SJCRH30 (cell line): ENCODE measurements around the gene FASN. TPM values are rescaled to one million over a fixed set of nuclear protein-coding genes. Genes with fewer than 3 reads are reported as not detected.

Experiments
- DNase-seq, 2 experiments: peaks; one replicate each; pipeline ENCODE4 v3.0.0-alpha.2; 2015 to 2020
- H3K27ac ChIP-seq: fragments of 250-450 bp; sonication (Bioruptor Pico); 2 replicates; pipeline ENCODE4 v1.5.1; 2020; ENCODE audit warnings: mild to moderate bottlenecking, moderate library complexity
- H3K27me3 ChIP-seq: fragments of 250-450 bp; sonication (Bioruptor Pico); 2 replicates; pipeline ENCODE4 v1.5.1; 2020; ENCODE audit warnings: mild to moderate bottlenecking, moderate library complexity
- H3K36me3 ChIP-seq: fragments of 250-450 bp; sonication (Bioruptor Pico); 2 replicates; pipeline ENCODE4 v1.5.1; 2020; ENCODE audit warnings: mild to moderate bottlenecking, moderate library complexity
- H3K4me1 ChIP-seq: fragments of 250-450 bp; sonication (Bioruptor Pico); 2 replicates; pipeline ENCODE4 v1.5.1; 2020; ENCODE audit warnings: mild to moderate bottlenecking, moderate library complexity
- H3K4me3 ChIP-seq: fragments of 250-450 bp; sonication (Bioruptor Pico); 2 replicates; pipeline ENCODE4 v1.5.1; 2020; ENCODE audit warnings: mild to moderate bottlenecking, moderate library complexity
- H3K9me3 ChIP-seq: fragments of 250-450 bp; sonication (Bioruptor Pico); replicated peaks from 2 replicates; pipeline ENCODE4 v1.5.1; 2020; ENCODE audit warnings: mild to moderate bottlenecking, moderate library complexity
- total RNA-seq: library from RNA; depleted of rRNA; stranded (reverse); fragments of >200 nt; shearing (Covaris generic); gene quantifications from 2 replicates; pipeline ENCODE4 v1.2.3, GENCODE V29; 2014

The FASN gene
- total RNA-seq, 1 experiment from 2014 or later: 141 TPM

- Histone ChIP-seq H3K4me1 (peaks cover 10% of the 10 kb centered on the region; the same call in 1 of the 2 replicates), H3K9me3 (no peaks in the 10 kb centered on the region), H3K27me3 (no peaks in the 10 kb centered on the region), H3K36me3 (peaks cover 18% of the 10 kb centered on the region), H3K27ac (peak overlapping the region; percentile 26; the same call in 1 of the 2 replicates), H3K4me3 (peak overlapping the region; percentile 97)
- peak in 1 of 2 experiments; percentile 54 for DNase-seq
These were observed 32.8 kb downstream of the FASN start for GRCh38 chr17:82065193-82065637.

DNA sequence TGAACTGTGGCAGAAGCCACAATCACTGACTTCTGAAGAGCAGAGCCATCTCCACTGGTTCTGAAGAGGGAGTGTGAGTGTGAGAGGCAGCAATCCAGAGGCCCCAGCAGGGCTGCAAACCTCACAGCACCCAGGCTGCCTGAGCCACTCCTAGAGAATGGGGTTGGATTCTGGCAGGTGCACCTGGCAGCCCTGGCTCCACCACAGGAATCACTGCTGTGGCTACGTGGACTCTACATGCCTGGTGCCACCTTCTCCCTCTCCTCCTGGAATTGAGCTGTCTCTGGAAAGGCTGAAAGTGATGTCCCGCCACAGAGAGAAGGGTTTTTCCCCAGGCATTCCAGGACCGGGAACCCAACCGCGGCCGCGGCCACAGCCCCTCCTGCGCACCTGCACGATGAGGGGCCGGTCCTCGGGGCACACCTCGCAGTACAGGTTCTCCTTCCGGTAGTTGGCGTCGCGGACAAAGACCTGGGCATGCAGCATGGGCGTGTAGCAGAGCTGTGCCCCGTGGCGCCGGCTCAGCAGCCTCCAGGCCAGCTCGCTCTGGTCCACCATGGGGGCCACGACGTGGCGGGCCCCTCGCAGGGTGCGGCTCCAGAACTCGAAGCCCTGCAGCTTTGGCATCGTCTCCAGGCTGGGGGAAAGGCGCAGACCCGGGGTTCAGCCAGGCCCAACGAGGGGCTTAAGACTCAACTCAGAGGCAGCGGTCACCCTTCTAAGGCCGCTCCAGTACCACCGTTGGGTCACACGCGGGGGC is 33.4 kb downstream of the FASN start:
- Histone ChIP-seq H3K27ac (no peak overlapping the region; the same call in 1 of the 2 replicates), H3K4me1 (peaks cover 12% of the 10 kb centered on the region; the same call in 1 of the 2 replicates), H3K9me3 (no peaks in the 10 kb centered on the region), H3K4me3 (peak overlapping the region; percentile 97), H3K36me3 (peaks cover 18% of the 10 kb centered on the region), H3K27me3 (no peaks in the 10 kb centered on the region)
- DNase-seq: no peak

GRCh38 chr17:82063424-82064415 is 34.3 kb downstream of the FASN start:
- H3K27me3 ChIP-seq: no peaks in the 10 kb centered on the region
- DNase-seq: no peak
- H3K4me3 ChIP-seq: no peak overlapping the region
- H3K36me3 ChIP-seq: peaks cover 21% of the 10 kb centered on the region
- H3K27ac ChIP-seq: no peak overlapping the region
- no peaks in the 10 kb centered on the region for H3K9me3 ChIP-seq
- peaks cover 14% of the 10 kb centered on the region; the same call in 1 of the 2 replicates for H3K4me1 ChIP-seq

GRCh38 chr17:82062984-82063368 is 35.1 kb downstream of the FASN start:
- no peak overlapping the region for H3K27ac ChIP-seq
- peaks cover 14% of the 10 kb centered on the region; the same call in 1 of the 2 replicates for H3K4me1 ChIP-seq
- peaks cover 28% of the 10 kb centered on the region for H3K36me3 ChIP-seq
- no peak overlapping the region for H3K4me3 ChIP-seq
- no peak for DNase-seq
- H3K27me3 ChIP-seq: no peaks in the 10 kb centered on the region
- no peaks in the 10 kb centered on the region for H3K9me3 ChIP-seq

- Histone ChIP-seq H3K4me3 (no peak overlapping the region), H3K4me1 (peaks cover 14% of the 10 kb centered on the region; the same call in 1 of the 2 replicates), H3K27ac (no peak overlapping the region), H3K36me3 (peaks cover 34% of the 10 kb centered on the region), H3K27me3 (no peaks in the 10 kb centered on the region), H3K9me3 (no peaks in the 10 kb centered on the region)
- no peak for DNase-seq
These were observed 35.7 kb downstream of the FASN start for GRCh38 chr17:82062076-82062983.

- Histone ChIP-seq H3K27me3 (no peaks in the 10 kb centered on the region), H3K36me3 (peaks cover 45% of the 10 kb centered on the region), H3K4me1 (peaks cover 14% of the 10 kb centered on the region; the same call in 1 of the 2 replicates), H3K9me3 (no peaks in the 10 kb centered on the region), H3K27ac (no peak overlapping the region), H3K4me3 (no peak overlapping the region)
- no peak for DNase-seq
These were observed 36.8 kb downstream of the FASN start for GRCh38 chr17:82061047-82061925.

DNA sequence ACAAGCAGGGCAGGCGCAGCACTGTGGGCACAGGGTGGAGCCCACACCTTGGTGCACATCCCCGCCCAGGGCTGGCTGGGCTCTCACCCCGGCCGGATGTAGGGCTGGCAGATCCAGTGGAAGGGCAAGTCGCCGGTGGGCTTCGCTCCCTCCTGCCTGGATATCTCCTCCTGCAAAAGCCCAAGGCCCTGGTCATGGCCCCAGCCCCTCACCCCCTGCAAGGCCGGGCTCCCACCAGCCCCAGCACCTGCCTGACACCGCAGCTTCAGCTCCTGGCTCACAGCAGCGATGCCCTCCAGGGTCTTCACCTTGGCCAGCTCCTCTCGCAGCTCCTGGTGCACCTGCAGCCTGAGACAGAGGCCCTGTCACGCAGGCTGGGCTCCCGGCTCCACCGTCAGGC is 37.4 kb downstream of the FASN start:
- no peaks in the 10 kb centered on the region for H3K27me3 ChIP-seq
- DNase-seq: no peak
- no peaks in the 10 kb centered on the region for H3K9me3 ChIP-seq
- peaks cover 51% of the 10 kb centered on the region for H3K36me3 ChIP-seq
- H3K4me1 ChIP-seq: peaks cover 9% of the 10 kb centered on the region; the same call in 1 of the 2 replicates
- H3K4me3 ChIP-seq: no peak overlapping the region
- H3K27ac ChIP-seq: no peak overlapping the region

GRCh38 chr17:82060001-82060380 is 38.0 kb downstream of the FASN start:
- DNase-seq: no peak

DNA sequence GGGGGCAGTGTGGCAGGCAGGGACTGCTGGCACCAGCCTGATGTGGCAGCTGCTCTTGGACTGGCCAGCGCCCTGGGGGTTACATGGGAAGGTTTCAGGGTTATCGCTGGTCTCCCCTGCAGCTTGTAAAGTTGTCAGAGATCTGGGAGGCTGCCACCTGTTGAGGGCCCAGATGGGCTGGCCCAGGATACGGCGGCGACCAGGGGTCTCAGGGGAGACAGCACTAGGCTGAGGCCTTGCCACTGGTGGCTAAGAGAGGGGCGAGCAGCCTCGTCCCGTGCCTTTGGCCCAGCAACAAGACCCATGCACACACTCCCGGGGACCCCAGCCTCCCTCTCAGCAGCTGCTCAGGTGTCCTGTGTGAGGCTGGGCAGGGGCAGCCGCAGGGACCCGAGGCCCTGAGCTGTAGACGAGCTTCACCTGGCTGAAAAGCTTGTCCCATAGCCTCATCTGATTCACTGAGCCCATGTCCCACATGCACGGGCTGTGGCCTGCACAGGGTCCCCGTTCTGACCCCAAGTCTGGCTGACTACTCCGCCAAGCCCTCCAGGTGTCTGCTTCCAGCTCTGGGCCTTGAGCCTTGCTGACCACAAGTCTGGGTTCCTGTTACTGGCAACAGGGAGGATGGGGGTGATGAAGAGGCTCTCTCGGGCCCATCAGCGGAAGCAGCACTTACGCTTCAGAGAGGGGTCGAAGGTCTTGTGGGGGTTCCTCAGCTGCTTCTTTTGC is 38.6 kb downstream of the FASN start:
- DNase-seq: no peak
- H3K36me3 ChIP-seq: peaks cover 61% of the 10 kb centered on the region
- no peaks in the 10 kb centered on the region for H3K9me3 ChIP-seq
- H3K27me3 ChIP-seq: no peaks in the 10 kb centered on the region
- no peak overlapping the region for H3K4me3 ChIP-seq
- H3K4me1 ChIP-seq: peaks cover 3% of the 10 kb centered on the region; the same call in 1 of the 2 replicates
- H3K27ac ChIP-seq: no peak overlapping the region

More at GRCh38 chr17:82060001-82060380, 38.0 kb downstream of the FASN start:
- H3K4me3 ChIP-seq: no peak overlapping the region
- peaks cover 56% of the 10 kb centered on the region for H3K36me3 ChIP-seq
- no peaks in the 10 kb centered on the region for H3K9me3 ChIP-seq
- peaks cover 8% of the 10 kb centered on the region; the same call in 1 of the 2 replicates for H3K4me1 ChIP-seq
- H3K27ac ChIP-seq: no peak overlapping the region
- H3K27me3 ChIP-seq: no peaks in the 10 kb centered on the region

GRCh38 chr17:82058855-82059249 is 39.2 kb downstream of the FASN start:
- no peaks in the 10 kb centered on the region for H3K27me3 ChIP-seq
- no peak overlapping the region for H3K27ac ChIP-seq
- peaks cover 66% of the 10 kb centered on the region for H3K36me3 ChIP-seq
- H3K4me3 ChIP-seq: no peak overlapping the region
- H3K4me1 ChIP-seq: 0 out of 2 replicates have a peak, but pooled peaks cover 3% of the 10 kb centered on the region
- no peak for DNase-seq
- H3K9me3 ChIP-seq: no peaks in the 10 kb centered on the region

- Histone ChIP-seq H3K27me3 (no peaks in the 10 kb centered on the region), H3K4me1 (0 out of 2 replicates have a peak, but pooled peaks cover 3% of the 10 kb centered on the region), H3K36me3 (peaks cover 67% of the 10 kb centered on the region), H3K4me3 (no peak overlapping the region), H3K27ac (no peak overlapping the region), H3K9me3 (no peaks in the 10 kb centered on the region)
- DNase-seq: no peak
These were observed 39.7 kb downstream of the FASN start for GRCh38 chr17:82058230-82058854.
